Heart right ventricle (tissue), 16 donors: ENCODE results near the gene BRI3BP. TPM values are rescaled to one million over a fixed set of nuclear protein-coding genes. Genes with fewer than 3 reads are reported as not detected.
"Not testable (repeated sequence)": the region's sequence is repeated elsewhere in the genome, so short reads cannot be mapped to it uniquely, and the experiment has no call there.

Experiments used
- ATAC-seq, 8 donors: fragments of 200-7000 bp; cut with Tn5 transposase; one replicate each; pipeline ENCODE4 v1.9.1; 2020; ENCODE audit warnings: mild to moderate bottlenecking in 8 of 8, moderate library complexity in 8 of 8, moderate number of reproducible peaks in 1 of 8
- DNase-seq, 2 donors: peaks; one replicate each; pipeline ENCODE4 v3.0.0-alpha.2; 2020
- H3K27ac ChIP-seq, 10 donors: fragments of 200-600 bp; sonication (generic) in 2 of 10; one replicate each; pipeline versions ENCODE4 v1.5.0 to v1.8.0; 2020 to 2022; ENCODE audit warnings: mild to moderate bottlenecking in 3 of 10
- H3K27me3 ChIP-seq, 7 donors: fragments of 200-600 bp; one replicate each; pipeline ENCODE4 v1.8.0; 2021 to 2022; ENCODE audit warnings: mild to moderate bottlenecking in 2 of 7
- H3K36me3 ChIP-seq, 9 donors: fragments of 200-600 bp; sonication (generic) in 1 of 9; one replicate each; pipeline versions ENCODE4 v1.5.0 to v1.8.0; 2020 to 2022; ENCODE audit warnings: mild to moderate bottlenecking in 2 of 9
- H3K4me1 ChIP-seq, 9 donors: fragments of 200-600 bp; sonication (generic) in 1 of 9; one replicate each; pipeline versions ENCODE4 v1.5.0 to v1.8.0; 2020 to 2022; ENCODE audit warnings: mild to moderate bottlenecking in 4 of 9
- H3K4me3 ChIP-seq, 10 donors: fragments of 200-600 bp; sonication (generic) in 2 of 10; one replicate each; pipeline versions ENCODE4 v1.5.0 to v1.8.0; 2020 to 2022; ENCODE audit warnings: mild to moderate bottlenecking in 7 of 10, moderate library complexity in 2 of 10
- H3K9me3 ChIP-seq, 11 donors: fragments of 200-600 bp in 10 of 11; sonication (generic) in 2 of 11; one replicate each; pipeline versions ENCODE4 v1.5.0 to v1.8.0; 2013 to 2022; ENCODE audit warnings: mild to moderate bottlenecking in 2 of 11, control low read depth in 1 of 11, moderate library complexity in 1 of 11
- CTCF ChIP-seq, 9 donors: fragments of 200-600 bp; sonication (generic) in 2 of 9; IDR thresholded peaks; one replicate each; pipeline versions ENCODE4 v1.5.0 to v1.8.0; 2021 to 2022; ENCODE audit warnings: antibody characterized with exemption in 9 of 9, mild to moderate bottlenecking in 5 of 9, moderate library complexity in 1 of 9
- WGBS, 2 donors: extraction: QIAGEN DNeasy Blood & Tissue Kit; methylation state at CpG; one replicate each; pipeline ENCODE4 v1.1.7; 2013; ENCODE audit warnings: inconsistent platforms in 1 of 2; 5-methylcytosine and 5-hydroxymethylcytosine counted together
- intact Hi-C, 10 donors: fragments of 100-400 bp; cut with DNase I; formaldehyde crosslinking; loops; one replicate each; pipeline versions ENCODE4 v1.11.1 to v1.14.2; 2022
- polyA plus RNA-seq, 2 donors: library from polyadenylated mRNA; stranded (reverse); fragments of 200-250 nt; gene quantifications; one replicate each; pipeline ENCODE4 v1.2.3, GENCODE V29; 2013
- total RNA-seq, 10 donors: library from RNA; stranded (reverse); fragmentation: NEBNext Ultra II Directional in 3 of 10; extraction: Animal tissue kit (Norgen Biotek cat#: 25700) in 3 of 10; gene quantifications; one replicate each; pipeline versions ENCODE4 v1.2.1 to v1.2.4, GENCODE V29; 2021 to 2023
- donor health status: Arrhythmogenic right ventricular cardiomyopathy.
- donor health status: ischemic (EF 13 %, LVEDD 7.1; RV severe dilation, severe dysfunction).
- donor health status: healthy with polysubstance abuse.
- donor health status: DM: no; HTN: yes; CAD: no.
- donor health status: DM: no; HTN: no; CAD: no.
- donor health status: ischemic (EF 25% LVEDD 6.9; RV normal size, moderate dysfunction).
- donor health status: ischemic (EF 25% LVEDD 5.7; RV mildly dilated, moderate dysfunction).
- donor health status: healthy.
- donor health status: DM: yes; HTN: yes; CAD: no.
- donor health status: Ischemic cardiomyopathy.
- donor health status: ischemic (EF 35%, LVEDD 5.7; RV mildly dilated, moderate dysfunction).
- donor health status: nonischemic (EF 11% LVEDD 7.7; RV severe dilation, severe dysfunction).
- donor health status: DM: yes; HTN: yes; CAD: no.
- donor health status: PGD.
- donor health status: ischemic (EF 29% LVEDD 5.4; RV normal size, mild dysfunction).
- donor health status: nonischemic (EF 23%, LVEDD 6.1; RV moderate dilation, normal function).

BRI3BP gene
- total and polyA plus RNA-seq, 12 donors, result 1.3 to 4.9 (median 3.7) TPM

DNA sequence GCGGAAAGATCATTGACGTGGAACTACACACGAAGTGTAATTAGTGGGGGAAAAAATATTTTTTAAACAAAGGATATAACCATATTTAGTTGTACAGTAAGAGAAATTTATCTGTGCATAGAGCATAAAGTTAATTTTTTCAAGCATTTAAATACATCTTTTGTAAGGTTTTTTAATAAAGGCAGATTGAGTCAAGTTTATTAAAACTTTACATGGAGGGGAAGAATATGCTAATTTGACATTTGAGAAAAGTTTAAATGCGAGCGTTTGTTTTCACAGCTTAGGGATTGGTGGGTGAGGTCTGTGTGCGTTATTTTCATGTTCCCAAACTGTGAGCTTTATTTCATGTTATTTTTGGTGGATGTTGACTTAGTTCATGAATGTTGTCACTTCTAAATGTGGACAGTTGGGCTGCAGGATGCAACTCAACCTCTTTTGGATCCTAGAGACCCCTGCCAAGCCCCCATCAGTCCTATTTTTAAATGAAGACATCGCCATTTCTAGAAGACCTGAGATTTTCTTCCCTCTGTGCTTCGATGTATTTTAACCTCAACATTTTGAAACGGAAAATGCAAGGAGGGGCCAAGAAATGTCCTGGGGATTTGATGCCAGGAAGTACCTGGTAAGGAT lies 32.3 kb downstream of the BRI3BP start:
- H3K4me3 ChIP-seq, result no peak overlapping the region
- H3K9me3 ChIP-seq, result peaks cover 0 to 5% (median 0%) of the 10 kb centered on the region in 11 donors
- H3K4me1 ChIP-seq, result no peaks in the 10 kb centered on the region
- ATAC-seq, result no peak
- peaks cover 0 to 12% (median 0%) of the 10 kb centered on the region in 9 donors for H3K36me3 ChIP-seq
- intact Hi-C loops, result no loop called here
- TF ChIP-seq CTCF (IDR thresholded peaks at IDR 0.05), result no peak
- DNase-seq, result no peak
- no peak overlapping the region for H3K27ac ChIP-seq
- WGBS, 2 donors, result 84 to 85% methylated on average over 9 of the region's 9 CpGs
- H3K27me3 ChIP-seq, result no peaks in the 10 kb centered on the region

DNA sequence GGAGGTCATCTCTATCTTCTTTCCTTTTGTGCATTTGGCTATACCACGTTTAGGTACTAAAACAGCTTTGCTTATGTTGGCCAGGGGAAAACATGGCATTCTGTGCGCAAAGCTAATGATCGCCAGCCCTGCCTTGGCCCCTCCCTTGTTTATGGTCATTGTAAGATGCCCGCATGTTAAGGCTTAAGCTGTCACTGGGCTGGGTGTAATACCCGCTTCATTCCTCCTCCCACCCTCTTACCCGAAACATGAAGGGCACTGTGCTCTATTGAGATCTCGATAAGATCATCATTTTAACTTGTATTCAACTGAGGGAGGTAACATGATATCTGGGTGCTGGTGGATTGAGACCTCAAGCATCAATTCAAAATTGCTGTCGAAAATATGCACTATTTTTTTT lies 34.7 kb downstream of the BRI3BP start:
- no peak for ATAC-seq
- Histone ChIP-seq H3K27me3 (no peaks in the 10 kb centered on the region), H3K36me3 (peaks cover 0 to 12% (median 0%) of the 10 kb centered on the region in 9 donors), H3K4me1 (no peaks in the 10 kb centered on the region), H3K4me3 (no peak overlapping the region), H3K9me3 (peaks cover 0 to 2% (median 0%) of the 10 kb centered on the region in 11 donors), H3K27ac (no peak overlapping the region)
- no peak for DNase-seq
- no peak for TF ChIP-seq CTCF (IDR thresholded peaks at IDR 0.05)
- intact Hi-C loops, result no loop called here
- 89 to 94% methylated on average over 8 of the region's 8 CpGs for WGBS, 2 donors

- H3K9me3 ChIP-seq, result peaks cover 0 to 5% (median 0%) of the 10 kb centered on the region in 11 donors
- 67 to 70% methylated on average over 7 of the region's 7 CpGs for WGBS, 2 donors
- intact Hi-C loops, result no loop called here
- no peaks in the 10 kb centered on the region for H3K4me1 ChIP-seq
- H3K4me3 ChIP-seq, result no peak overlapping the region
- peaks cover 0 to 12% (median 0%) of the 10 kb centered on the region in 9 donors for H3K36me3 ChIP-seq
- ATAC-seq, result no peak
- no peak for TF ChIP-seq CTCF (IDR thresholded peaks at IDR 0.05)
- no peaks in the 10 kb centered on the region for H3K27me3 ChIP-seq
- no peak for DNase-seq
- no peak overlapping the region for H3K27ac ChIP-seq
These were observed 36.4 kb downstream of the BRI3BP start for GRCh38 chr12:125029761-125030358.

GRCh38 chr12:125031471-125031870 lies 38.0 kb downstream of the BRI3BP start:
- ATAC-seq, H3K36me3 ChIP-seq, H3K27ac ChIP-seq, H3K27me3 ChIP-seq, intact Hi-C loops, H3K4me3 ChIP-seq, DNase-seq, H3K4me1 ChIP-seq: not testable (repeated sequence)
- 67 to 69% methylated on average over 9 of the region's 9 CpGs for WGBS, 2 donors
- peaks cover 0 to 10% (median 0%) of the 10 kb centered on the region in 11 donors for H3K9me3 ChIP-seq
